T1000 (cell line): ENCODE data around the gene PWP1.
"Not testable (repeated sequence)": the region's sequence is repeated elsewhere in the genome, so short reads cannot be mapped to it uniquely, and the experiment has no call there.

Source experiments
- DNase-seq: peaks from one replicate; lab custom pipeline; 2025; ENCODE audit warnings: mixed read lengths; lab: John Stamatoyannopoulos, UW

Gene PWP1

DNA sequence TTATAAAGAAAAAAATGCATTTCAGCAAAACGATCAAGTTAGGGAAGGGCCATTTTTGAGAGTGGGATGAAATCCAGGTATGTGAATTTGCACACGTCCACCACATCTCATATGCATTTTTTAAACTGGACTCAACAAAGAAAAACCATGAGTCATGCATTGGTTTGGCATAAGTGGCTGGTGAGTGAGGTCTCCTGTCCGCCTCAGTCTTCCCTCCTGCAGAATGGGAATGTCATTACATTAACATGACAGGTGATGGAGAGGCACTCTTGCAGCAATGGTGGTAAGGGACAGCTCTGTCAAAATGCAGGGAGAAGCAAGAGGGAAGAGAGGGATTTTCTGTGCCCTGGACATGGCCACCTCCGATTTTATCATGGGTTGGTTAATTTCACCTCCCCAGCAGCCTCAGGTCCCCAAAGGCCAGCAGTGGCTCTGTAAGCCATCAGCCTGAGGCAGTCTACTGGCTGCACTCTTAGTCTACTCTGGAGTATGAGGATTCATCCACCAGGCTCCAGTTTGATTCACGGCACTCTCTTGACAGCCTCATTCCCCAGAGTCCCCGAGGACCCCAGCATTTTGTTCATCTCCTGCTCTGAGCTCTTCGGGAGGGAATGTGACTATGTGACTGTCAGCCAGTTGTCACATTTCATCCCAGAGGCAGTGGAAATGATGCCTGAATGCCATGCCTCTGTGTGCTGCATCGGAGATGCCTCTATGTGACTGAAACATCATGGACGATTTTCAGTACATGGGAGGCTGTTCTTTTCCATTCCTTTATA is 17.1 kb upstream of the PWP1 start:
- DNase-seq = no peak

DNA sequence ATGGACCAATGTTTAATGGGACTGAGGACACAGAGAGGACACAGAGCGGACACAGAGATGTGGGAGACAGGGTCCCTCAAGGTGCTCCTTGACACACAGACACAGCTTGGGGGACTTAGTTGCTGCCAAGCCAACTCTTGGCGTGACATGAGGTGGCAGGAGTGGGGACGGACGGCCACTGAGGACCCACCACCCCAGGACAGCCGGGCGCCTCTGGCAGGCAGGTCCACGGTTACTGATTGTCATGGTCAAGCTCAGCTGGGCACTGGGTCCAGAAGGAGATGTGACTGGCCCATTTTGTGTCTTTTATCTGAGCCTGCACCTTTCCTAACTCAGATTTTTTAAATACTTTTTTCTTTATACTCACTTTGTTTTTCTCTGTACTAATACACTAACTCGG is 15.7 kb upstream of the PWP1 start:
- no peak for DNase-seq

DNA sequence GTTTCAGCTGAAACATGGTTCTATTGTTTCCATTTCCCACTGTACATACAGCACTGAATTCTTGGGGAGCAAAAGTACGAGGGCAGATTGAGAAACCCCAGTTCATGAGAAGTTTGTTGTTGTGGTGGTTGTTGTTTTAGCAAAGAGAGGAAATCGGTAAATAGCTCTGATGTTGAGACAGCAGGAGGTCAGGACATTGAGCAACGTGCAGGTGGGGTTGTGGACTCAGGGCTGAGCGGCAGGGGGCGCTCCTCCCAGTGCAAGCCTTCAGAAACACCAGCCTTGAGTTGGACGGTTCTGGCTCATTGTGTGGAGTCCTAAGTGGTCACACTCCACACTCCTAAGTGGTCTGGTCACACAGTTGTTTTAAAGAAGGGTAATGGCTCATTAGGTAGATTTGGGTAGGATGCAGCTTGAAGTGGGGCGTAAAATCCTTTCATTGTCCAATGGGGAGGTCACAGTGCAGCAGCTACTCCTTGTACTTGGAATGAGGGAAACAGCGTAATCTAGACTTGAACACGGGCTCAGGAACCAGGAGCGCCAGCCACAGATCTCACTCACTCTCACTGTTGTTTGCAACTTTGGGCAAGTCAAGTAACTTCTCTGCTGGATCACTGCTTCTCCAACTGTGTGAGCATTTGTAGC is 14.5 kb upstream of the PWP1 start:
- DNase-seq = no peak

DNA sequence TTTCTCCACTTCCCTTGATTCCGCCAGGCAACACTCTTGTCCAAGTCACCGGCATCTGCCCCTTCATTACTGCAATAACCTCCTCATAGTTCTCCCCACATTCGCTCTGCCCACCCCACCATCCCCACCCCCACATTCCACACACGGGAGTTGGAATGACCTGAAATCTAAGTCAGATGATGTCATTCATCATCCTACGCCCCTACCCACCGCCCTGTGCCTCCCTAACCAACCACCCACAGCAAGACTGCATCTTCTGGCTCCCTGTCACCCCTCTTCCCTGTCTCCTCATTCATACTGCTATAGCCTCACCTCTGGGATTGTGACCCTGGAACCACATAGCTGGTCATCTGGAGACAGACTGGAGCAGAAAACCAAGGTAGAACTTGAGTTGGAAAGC is 7.9 kb upstream of the PWP1 start:
- DNase-seq = no peak

DNA sequence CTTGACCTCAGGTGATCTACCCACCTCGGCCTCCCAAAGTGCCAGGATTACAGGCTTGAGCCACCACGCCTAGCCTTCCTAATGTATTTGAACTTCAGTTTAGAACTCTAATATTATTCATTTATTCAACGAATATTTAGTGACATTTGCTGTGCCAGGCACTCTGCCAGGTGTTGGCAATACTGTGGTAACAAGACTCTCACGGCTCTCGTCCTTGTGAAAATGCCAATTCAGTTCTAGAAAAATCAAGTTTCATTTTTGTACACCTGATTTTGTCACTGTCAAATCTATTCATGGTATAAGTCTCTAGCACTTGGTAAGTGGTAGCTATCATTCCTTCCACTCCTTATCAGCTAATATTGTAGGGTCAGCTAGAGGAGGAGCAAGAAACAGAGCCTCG is 6.3 kb upstream of the PWP1 start:
- DNase-seq = no peak

DNA sequence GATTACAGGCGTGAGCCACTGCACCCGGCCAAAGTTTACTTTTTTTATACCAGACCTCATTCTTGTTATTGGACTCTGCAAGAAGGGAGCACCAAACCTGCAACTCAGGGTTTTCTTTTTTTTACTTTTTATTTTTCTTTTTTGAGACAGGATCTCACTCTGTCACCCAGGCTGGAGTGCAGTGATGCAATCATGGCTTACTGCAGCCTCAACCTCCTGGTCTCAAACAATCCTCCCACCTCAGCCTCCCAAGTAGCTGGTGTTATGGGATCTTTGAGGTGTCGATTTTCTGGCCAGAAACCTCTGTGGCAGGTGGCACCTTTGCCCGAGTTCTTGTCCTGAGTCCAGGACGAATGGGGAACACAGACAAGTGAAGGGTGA is 4.2 kb upstream of the PWP1 start:
- no peak for DNase-seq

DNA sequence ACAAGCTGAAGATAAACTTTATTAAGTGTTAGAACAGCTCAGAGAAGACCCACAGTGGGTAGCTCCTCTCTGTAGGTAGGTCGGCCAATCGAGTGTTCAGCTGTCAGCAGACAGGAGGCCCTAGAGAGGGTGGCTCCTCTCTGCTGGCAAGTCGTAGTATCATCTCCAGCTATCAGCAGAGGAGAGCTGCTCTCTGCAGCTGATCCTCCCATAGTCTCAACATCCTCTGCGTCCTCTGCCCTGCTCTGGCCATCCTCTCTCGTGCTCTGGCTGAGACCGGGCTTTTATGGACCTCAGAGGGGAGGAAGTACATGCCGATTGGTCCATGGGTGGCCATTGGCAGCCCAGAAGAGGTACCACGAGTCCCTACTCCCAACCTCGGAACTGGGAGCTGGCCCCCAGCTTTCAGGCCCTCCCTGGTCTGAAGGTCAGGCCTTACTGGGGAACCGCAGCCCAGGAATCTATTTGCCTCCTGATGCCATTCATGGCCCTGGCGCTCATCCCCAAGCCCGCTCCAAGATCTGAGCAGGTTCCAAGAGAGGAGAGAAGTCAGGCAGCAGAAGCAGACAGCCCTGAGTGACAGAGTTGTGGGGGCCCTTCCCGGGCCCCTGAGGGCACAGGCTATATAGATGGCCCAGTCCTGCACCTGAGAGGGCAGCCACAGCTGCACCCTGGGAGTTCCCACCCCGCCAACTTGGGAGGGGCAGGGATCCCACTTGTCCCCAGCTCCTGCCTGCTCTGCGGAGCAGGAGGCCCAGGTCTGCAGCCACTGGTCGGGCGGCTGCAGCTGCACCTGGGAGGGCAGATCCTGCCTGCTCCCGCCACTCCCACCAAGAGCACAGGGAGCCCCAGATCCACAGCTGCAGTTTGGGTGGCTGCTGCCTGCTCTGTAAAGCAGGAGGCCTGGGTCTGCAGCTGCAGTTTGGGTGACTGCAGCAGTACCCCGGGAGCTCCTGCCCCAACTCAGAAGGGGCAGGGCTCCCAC is 3.5 kb upstream of the PWP1 start:
- no peak for DNase-seq

DNA sequence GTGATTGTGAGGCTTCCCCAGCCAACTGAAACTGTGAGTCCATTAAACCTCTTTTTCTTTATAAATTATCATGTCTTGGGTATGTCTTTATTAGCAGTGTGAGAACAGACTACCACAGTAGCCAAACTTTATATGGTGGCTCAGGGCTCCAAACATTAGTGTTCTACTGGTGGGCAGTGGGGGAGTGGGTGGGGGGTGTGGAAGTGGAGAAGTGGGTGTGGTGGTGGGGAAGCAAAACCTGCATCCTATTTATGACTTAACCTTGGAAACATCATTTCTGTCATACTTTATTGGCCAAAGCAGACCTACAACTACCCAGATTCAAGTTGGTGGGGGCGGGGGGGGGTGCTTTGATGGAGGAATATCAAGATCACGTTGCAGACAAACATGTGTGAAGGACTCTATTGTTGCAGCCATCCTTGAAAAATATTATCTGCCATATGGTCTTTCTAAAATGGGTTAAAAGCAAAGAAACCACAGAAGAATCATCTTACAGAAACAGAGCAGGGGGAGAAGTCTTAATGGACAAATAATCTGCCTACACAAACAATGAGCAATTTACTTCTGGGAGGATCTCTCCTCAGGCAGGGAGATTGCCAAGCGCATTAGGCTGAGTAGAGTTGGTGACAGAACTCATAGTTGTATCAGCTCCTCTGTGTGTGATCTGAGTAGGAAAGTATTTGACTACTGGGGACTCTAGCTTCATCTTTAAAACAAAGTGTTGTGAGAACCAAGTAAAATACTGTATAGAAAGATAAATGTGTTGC is 1.4 kb upstream of the PWP1 start:
- no peak for DNase-seq

DNA sequence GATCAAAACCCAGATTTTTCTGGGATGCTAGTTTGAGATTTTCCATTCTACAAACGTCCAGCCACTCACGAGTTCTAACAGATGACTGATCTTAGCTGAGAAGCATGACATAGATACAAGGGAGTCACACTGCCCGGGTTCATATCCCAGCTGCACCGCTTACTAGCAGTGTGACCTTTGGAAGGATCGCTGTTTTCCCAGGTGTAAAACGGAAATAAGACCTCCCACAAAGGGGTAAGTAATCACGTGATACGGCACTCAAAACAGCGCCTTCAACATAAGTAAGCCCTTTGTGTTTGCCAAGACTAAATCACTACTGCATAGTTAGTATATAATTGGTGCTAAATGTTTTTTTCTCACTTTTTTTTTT is 624 bp upstream of the PWP1 start:
- DNase-seq = no peak

DNA sequence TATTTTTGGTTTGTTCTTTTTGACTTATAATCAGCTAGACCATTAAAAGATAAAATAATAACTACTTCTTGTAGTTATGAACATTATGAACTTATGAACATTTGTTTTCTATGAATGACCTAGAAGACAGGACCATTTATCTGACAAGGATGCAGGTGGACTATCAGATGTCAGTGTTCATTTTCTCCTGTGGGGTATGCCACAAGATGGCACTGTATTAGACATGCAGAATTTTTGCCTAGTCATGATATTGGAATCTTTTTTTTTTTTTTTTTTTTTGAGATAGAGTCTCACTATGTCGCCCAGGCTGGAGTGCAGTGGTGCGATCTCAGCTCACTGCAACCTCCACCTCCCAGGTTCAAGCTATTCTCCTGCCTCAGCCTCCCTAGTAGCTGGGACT is 10.2 kb downstream of the PWP1 start:
- DNase-seq = not testable (repeated sequence)

DNA sequence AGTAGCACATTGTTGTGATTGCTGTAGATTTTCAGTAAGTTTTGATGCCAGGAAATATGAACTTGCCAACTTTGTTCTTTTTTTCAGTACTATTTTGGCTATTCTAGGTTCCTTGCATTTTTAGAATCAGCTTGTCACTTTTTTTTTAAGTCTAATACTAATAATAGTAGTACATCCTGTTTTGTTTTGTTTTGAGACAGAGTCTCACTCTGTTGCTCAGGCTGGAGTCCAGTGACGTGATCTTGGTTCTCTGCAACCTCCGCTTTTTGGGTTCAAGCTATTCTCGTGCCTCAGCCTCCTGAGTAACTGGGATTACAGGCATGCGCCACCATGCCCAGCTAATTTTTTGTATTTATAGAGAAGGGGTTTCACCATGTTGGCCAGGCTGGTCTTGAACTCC is 16.5 kb downstream of the PWP1 start:
- DNase-seq = no peak

DNA sequence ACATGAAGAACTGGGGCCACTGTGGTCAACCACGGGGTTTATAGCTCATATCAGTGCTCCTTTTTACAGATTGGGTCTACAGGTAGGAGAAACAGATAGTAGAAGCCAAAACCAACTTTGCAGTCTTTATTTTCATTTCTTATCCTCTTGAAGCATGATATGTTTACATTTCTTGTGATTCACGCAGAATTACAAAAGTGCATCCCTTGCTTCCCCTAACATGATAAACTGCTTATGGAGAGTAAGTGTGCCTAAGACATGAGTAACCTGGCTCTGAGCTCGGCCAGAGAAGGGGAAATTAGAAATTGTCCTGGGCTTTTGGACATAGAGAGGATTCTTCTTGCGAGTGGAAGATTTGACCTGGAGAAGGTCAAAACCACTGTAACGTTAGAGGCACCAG is 18.4 kb downstream of the PWP1 start:
- DNase-seq = no peak

DNA sequence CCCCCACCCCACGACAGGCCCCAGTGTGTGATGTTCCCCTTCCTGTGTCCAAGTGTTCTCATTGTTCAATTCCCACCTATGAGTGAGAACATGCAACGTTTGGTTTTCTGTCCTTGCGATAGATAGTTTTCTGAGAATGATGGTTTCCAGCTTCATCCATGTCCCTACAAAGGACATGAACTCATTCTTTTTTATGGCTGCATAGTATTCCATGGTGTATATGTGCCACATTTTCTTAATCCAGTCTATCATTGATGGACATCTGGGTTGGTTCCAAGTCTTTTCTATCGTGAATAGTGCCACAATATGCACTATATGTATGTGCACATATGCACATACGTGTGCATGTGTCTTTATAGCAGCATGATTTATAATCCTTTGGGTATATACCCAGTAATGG is 19.9 kb downstream of the PWP1 start:
- not testable (repeated sequence) for DNase-seq

DNA sequence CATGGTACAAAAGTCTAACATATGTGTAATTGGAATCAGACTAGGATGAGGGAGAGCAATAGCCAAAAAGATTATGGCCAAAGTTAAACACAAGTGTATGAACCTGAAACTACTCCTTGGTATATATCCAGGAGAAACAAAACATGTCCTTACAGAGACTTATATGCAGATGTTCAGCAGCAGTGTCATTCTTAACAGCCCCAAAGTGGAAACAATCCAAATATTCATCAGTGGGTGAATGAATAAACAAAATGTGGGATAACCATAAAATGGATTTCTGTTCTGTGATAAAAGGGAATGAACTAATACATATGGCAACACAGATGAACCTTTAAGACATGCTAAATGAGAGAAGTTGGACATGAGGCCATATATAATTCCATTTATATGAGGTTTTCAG is 30.2 kb downstream of the PWP1 start:
- DNase-seq = no peak

DNA sequence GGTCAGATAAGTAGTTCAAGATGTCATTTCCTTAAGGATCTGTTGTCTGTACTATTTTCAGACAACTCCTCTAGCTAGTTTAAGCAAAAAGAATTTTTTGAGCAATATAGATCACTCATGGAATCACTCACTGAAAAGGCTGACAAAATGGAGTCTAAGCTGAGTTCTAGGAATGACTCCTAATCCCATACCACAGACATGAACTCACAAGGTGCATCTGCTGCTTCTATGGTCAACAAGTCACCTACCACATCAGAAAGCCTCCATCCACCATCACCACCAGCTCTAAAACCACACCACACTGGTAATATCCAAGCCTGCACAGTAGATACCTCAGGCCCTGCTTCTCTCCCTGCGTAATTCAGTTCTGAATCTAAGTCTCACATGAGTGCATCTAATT is 33.0 kb downstream of the PWP1 start:
- no peak for DNase-seq

DNA sequence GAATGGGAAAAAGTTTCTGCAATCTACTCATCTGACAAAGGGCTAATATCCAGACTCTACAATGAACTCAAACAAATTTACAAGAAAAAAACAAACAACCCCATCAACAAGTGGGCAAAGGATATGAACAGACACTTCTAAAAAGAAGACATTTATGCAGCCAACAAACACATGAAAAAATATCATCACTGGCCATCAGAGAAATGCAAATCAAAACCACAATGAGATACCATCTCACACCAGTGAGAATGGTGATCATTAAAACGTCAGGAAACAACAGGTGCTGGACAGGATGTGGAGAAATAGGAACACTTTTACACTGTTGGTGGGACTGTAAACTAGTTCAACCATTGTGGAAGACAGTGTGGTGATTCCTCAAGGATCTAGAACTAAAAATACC is 41.7 kb downstream of the PWP1 start:
- DNase-seq = not testable (repeated sequence)

DNA sequence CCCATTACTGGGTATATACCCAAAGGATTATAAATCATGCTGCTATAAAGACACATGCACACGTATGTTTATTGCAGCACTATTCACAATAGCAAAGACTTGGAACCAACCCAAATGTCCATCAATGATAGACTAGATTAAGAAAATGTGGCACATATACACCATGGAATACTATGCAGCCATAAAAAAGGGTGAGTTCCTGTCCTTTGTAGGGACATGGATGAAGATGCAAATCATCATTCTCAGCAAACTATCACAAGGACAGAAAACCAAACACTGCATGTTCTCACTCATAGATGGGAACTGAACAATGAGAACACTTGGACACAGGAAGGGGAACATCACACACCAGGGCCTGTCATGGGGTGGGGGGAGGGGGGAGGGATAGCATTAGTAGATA is 42.1 kb downstream of the PWP1 start:
- not testable (repeated sequence) for DNase-seq

DNA sequence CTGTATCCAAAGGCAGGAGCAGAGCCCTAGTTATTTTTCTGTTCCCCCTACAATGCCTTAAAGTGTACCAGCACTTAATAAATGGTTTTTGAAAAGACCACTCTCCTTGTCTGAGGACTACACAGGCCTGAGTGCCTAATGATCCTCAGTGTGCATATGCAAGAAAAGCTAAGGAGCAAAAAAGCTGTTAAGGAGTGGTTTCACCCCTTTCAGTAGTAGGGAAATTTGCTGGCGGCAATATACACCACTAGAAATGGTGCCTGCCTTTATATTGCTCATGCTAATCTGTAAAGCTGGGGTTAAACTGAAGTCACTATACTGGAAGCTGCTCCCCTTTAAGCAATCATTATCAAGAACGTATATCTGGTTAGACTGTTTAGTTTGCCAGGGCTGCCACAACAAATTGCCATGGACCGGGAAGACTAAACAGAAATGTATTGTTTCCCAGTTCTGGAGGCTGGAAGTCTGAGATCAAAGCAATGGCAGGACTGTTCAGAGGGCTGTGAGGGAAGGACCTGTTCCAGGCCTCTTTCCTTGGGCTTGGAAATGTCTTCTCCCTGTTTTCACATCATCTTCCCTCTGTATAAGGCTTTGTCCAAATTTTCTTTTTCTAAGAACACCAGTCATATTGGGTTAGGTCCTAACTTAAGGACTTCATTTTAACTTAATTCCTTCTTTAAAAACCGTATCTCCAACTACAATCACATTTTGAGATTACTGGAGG is 45.2 kb downstream of the PWP1 start:
- DNase-seq = no peak

DNA sequence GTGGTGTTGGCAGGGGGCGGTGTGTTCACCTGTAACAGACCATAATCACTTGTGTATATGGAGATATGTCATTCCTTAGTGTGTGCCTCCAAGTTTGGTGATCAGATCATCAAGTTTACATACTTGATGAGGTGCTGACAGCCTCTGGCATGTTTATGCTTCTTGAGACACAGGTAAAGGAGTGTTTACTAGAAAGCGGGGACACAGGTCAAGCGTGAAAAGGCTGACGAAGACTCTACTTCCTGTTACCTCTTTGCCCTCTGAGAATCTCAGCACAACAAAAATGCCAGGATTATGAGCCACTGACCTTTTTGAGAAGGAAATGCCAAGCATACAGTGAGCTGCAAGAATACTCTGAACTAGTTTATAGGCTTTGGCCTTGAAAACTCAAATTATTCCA is 45.8 kb downstream of the PWP1 start:
- DNase-seq = no peak

DNA sequence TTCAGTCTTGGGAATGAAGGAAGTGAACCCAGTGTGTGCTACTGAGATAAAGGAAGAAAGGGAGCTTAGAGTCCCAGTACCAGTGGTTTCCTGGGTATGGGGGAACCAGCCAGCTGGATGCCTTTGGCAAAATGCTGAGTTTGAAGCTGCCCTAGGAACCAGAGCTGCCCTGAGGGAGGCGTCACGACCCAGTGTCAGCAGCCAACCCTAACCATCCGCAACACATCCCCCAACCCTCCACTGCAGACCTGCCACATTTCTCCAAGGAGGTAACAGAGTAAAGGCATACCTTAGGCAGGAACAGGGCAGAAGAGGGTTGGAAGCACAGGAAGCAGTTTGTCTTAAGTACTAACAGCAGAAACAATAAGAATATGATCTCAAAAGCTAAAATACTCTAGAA is 46.8 kb downstream of the PWP1 start:
- DNase-seq = no peak

DNA sequence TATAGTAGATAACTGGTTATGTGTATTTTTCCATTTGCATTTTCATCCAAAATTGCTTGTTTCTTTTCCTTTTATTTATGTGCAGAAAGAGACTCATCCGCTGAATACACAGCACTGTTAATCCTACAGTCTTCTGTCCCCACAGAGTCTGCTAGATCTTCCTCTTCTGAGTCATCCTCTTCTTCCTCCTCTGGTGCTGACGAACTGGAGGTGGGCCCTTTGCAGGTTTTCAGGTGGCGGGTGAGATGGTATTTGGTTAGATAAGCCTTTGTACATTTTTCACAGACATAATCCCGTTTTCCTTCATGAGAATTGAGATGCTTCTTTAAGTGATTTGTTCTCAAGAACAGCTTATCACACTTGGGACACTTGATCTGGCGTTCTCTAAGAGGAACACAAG is 48.5 kb downstream of the PWP1 start:
- DNase-seq = no peak
